GM13977 (cell line): ENCODE data around the gene JAKMIP1.
A peak's percentile ranks its signal among the peaks of the same experiment; 100 is the strongest.

ENCODE experiments used
- DNase-seq: peaks from one replicate; pipeline ENCODE4 v3.0.0; 2012; ENCODE audit warnings: low spot score
- CTCF ChIP-seq: IDR thresholded peaks from 2 replicates; pipeline ENCODE4 v1.5.1; 2012; ENCODE audit warnings: mild to moderate bottlenecking, control low read depth; ENCODE audit not compliant: insufficient read depth; ENCODE audit errors: extremely low read depth, missing control alignments
- in situ Hi-C: fragments of 300-500 bp; cut with MboI; formaldehyde crosslinking; loops from one replicate; pipeline ENCODE4 v1.12.0; 2022; ENCODE audit warnings: low sequenced_read_pairs, low pct_unique_long_range_greater_than_20kb, mixed read lengths, inconsistent platforms; ENCODE audit not compliant: unreplicated experiment

JAKMIP1 gene

GRCh38 chr4:6112606-6113290 is 87.6 kb downstream of the JAKMIP1 start:
- in situ Hi-C loops = no loop called here
- TF ChIP-seq CTCF = no peak
- DNase-seq = no peak

GRCh38 chr4:6111354-6111960 is 88.9 kb downstream of the JAKMIP1 start:
- TF ChIP-seq CTCF = no peak
- in situ Hi-C loops = no loop called here

GRCh38 chr4:6110681-6111353 is 89.5 kb downstream of the JAKMIP1 start:
- no peak for DNase-seq
- no peak for TF ChIP-seq CTCF
- in situ Hi-C loops = no loop called here

More at GRCh38 chr4:6111354-6111960, 88.9 kb downstream of the JAKMIP1 start:
- no peak for DNase-seq

- TF ChIP-seq CTCF = peak; percentile 24
- in situ Hi-C loops = no loop called here
- no peak for DNase-seq
Measured at GRCh38 chr4:6109842-6110560, 90.3 kb downstream of the JAKMIP1 start.

GRCh38 chr4:6107886-6108285 is 92.5 kb downstream of the JAKMIP1 start:
- TF ChIP-seq CTCF = no peak
- in situ Hi-C loops = no loop called here
- DNase-seq = no peak

GRCh38 chr4:6107114-6107791 is 93.1 kb downstream of the JAKMIP1 start:
- no peak for TF ChIP-seq CTCF
- no peak for DNase-seq
- in situ Hi-C loops = no loop called here
